ENCODE data around the gene PELI3.

The PELI3 gene

GRCh38 chr11:66418168-66418985 lies 48.3 kb upstream of the PELI3 start:
- Histone ChIP-seq H3K27me3 (ENCODE audit: insufficient read depth, poor library complexity, severe bottlenecking) (peaks cover 2% of the 10 kb centered on the region), H3K4me3 (replicated peaks; ENCODE audit: insufficient read depth, low read length) (no peak overlapping the region), H3K27ac (replicated peaks) (no peak overlapping the region)
- TF ChIP-seq SPI1 (IDR thresholded peaks at IDR 0.05; ENCODE audit: borderline replicate concordance, low read depth) (no peak), POLR2AphosphoS5 (IDR thresholded peaks at IDR 0.05; ENCODE audit: low read depth) (no peak), GABPA (IDR thresholded peaks at IDR 0.05; ENCODE audit: low read depth) (no peak), REST (IDR thresholded peaks at IDR 0.05; ENCODE audit: insufficient replicate concordance, low read depth) (peak; percentile 99), CTCF (IDR thresholded peaks at IDR 0.05; ENCODE audit: insufficient read depth, low read length) (peak; percentile 27)
- DNase-seq (ENCODE audit: low read depth in 1 of 2, low spot score in 1 of 2): peak; percentile 50 to 60

- Histone ChIP-seq H3K27ac (replicated peaks) (no peak overlapping the region), H3K27me3 (ENCODE audit: insufficient read depth, poor library complexity, severe bottlenecking) (peaks cover 2% of the 10 kb centered on the region), H3K4me3 (replicated peaks; ENCODE audit: insufficient read depth, low read length) (no peak overlapping the region)
- DNase-seq (ENCODE audit: low read depth in 1 of 2, low spot score in 1 of 2): no peak
- TF ChIP-seq REST (IDR thresholded peaks at IDR 0.05; ENCODE audit: insufficient replicate concordance, low read depth): no peak
- no peak for TF ChIP-seq GABPA (IDR thresholded peaks at IDR 0.05; ENCODE audit: low read depth)
- no peak for TF ChIP-seq POLR2AphosphoS5 (IDR thresholded peaks at IDR 0.05; ENCODE audit: low read depth)
- TF ChIP-seq SPI1 (IDR thresholded peaks at IDR 0.05; ENCODE audit: borderline replicate concordance, low read depth): no peak
- TF ChIP-seq CTCF (IDR thresholded peaks at IDR 0.05; ENCODE audit: insufficient read depth, low read length): no peak
Observed at GRCh38 chr11:66418986-66419308, 47.8 kb upstream of the PELI3 start.

- Histone ChIP-seq H3K27me3 (ENCODE audit: insufficient read depth, poor library complexity, severe bottlenecking) (peaks cover 2% of the 10 kb centered on the region), H3K4me3 (replicated peaks; ENCODE audit: insufficient read depth, low read length) (no peak overlapping the region), H3K27ac (replicated peaks) (no peak overlapping the region)
- DNase-seq (ENCODE audit: low read depth in 1 of 2, low spot score in 1 of 2): no peak
- no peak for TF ChIP-seq GABPA (IDR thresholded peaks at IDR 0.05; ENCODE audit: low read depth)
- no peak for TF ChIP-seq POLR2AphosphoS5 (IDR thresholded peaks at IDR 0.05; ENCODE audit: low read depth)
- no peak for TF ChIP-seq SPI1 (IDR thresholded peaks at IDR 0.05; ENCODE audit: borderline replicate concordance, low read depth)
- no peak for TF ChIP-seq REST (IDR thresholded peaks at IDR 0.05; ENCODE audit: insufficient replicate concordance, low read depth)
- no peak for TF ChIP-seq CTCF (IDR thresholded peaks at IDR 0.05; ENCODE audit: insufficient read depth, low read length)
Observed at GRCh38 chr11:66419825-66420224, 46.9 kb upstream of the PELI3 start.

Measured in HL-60 (cell line).